ENCODE results near the gene TMEM232.

Gene TMEM232

DNA sequence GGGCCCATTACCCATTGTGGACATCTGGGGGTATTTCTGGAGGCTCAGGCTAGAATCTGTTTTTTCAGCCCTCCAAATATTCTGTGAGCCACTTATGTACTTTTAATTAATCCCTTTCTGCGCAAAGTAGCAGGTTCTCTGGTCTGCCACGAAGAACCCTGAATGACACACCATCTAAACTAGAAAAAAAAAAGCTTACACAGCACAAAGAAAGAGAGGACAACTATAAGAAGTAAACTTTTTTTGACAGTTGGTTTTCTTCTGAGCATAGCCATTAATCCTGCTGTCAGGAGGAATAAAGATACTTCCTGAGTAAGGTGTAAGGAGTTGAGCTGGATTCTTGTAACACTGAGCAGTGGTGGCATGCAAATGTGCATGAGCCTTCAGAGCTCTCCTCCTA is 327.5 kb downstream of the TMEM232 start:
- TF ChIP-seq, protein P1, sequence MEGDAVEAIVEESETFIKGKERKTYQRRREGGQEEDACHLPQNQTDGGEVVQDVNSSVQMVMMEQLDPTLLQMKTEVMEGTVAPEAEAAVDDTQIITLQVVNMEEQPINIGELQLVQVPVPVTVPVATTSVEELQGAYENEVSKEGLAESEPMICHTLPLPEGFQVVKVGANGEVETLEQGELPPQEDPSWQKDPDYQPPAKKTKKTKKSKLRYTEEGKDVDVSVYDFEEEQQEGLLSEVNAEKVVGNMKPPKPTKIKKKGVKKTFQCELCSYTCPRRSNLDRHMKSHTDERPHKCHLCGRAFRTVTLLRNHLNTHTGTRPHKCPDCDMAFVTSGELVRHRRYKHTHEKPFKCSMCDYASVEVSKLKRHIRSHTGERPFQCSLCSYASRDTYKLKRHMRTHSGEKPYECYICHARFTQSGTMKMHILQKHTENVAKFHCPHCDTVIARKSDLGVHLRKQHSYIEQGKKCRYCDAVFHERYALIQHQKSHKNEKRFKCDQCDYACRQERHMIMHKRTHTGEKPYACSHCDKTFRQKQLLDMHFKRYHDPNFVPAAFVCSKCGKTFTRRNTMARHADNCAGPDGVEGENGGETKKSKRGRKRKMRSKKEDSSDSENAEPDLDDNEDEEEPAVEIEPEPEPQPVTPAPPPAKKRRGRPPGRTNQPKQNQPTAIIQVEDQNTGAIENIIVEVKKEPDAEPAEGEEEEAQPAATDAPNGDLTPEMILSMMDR (IDR thresholded peaks at IDR 0.05; ENCODE audit: borderline replicate concordance, insufficient read depth, low read depth, low read length): no peak
- H3K4me3 ChIP-seq (ENCODE audit: low read depth, low read length): no peak overlapping the region

- TF ChIP-seq, protein P1 (IDR thresholded peaks at IDR 0.05; ENCODE audit: borderline replicate concordance, insufficient read depth, low read depth, low read length): no peak
Measured at GRCh38 chr5:110397281-110397680, 329.2 kb downstream of the TMEM232 start.

DNA sequence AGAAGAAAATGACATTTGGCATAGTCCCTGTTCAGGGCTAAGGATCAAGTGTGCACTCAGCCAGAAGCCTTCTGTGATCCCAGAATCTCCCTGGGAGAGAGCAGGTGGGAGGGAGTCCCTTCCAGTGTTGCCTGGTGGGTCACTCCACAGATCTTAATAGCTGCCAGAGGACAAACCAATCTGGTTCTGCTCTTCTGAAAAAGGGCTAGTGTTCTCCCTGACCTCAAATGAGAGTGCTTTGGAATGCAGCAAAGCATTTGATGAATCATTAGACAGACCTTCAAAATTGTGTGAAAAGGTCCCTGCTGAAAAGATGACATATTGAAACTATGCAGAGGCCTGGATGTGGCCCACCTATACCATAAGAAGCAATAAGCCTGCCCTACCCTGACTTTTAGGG is 339.7 kb downstream of the TMEM232 start:
- TF ChIP-seq, protein P1 (IDR thresholded peaks at IDR 0.05; ENCODE audit: borderline replicate concordance, insufficient read depth, low read depth, low read length): no peak

More at GRCh38 chr5:110397281-110397680, 329.2 kb downstream of the TMEM232 start:
- no peak overlapping the region for H3K4me3 ChIP-seq (ENCODE audit: low read depth, low read length)

GRCh38 chr5:110383231-110383630 is 343.2 kb downstream of the TMEM232 start:
- H3K4me3 ChIP-seq (ENCODE audit: low read depth, low read length): no peak overlapping the region
- TF ChIP-seq, protein P1 (IDR thresholded peaks at IDR 0.05; ENCODE audit: borderline replicate concordance, insufficient read depth, low read depth, low read length): no peak

More for the DNA sequence above, 339.7 kb downstream of the TMEM232 start:
- no peak overlapping the region for H3K4me3 ChIP-seq (ENCODE audit: low read depth, low read length)

DNA sequence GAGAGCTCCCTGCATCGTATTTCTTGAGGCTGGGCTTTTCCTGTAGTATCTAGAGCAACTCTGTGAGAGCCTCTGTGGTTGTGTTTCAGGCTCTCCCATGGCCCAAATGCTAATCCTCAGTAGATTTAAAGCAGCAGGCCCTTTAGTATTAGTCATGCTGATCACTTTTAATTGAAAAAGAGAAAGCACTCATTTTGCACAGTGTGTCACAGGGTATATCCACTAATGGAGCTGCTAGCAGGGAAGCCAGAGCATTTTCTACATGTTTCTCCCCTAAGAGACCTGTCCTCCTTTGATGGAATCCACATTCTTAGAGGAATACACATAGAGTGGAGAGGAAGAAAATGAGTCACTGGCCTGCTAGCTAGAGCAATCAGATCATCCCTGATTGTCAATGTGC is 348.5 kb downstream of the TMEM232 start:
- TF ChIP-seq, protein P1 (IDR thresholded peaks at IDR 0.05; ENCODE audit: borderline replicate concordance, insufficient read depth, low read depth, low read length): no peak
- H3K4me3 ChIP-seq (ENCODE audit: low read depth, low read length): no peak overlapping the region

- TF ChIP-seq, protein P1 (IDR thresholded peaks at IDR 0.05; ENCODE audit: borderline replicate concordance, insufficient read depth, low read depth, low read length): no peak
- no peak overlapping the region for H3K4me3 ChIP-seq (ENCODE audit: low read depth, low read length)
Measured at GRCh38 chr5:110377361-110377760, 349.1 kb downstream of the TMEM232 start.

DNA sequence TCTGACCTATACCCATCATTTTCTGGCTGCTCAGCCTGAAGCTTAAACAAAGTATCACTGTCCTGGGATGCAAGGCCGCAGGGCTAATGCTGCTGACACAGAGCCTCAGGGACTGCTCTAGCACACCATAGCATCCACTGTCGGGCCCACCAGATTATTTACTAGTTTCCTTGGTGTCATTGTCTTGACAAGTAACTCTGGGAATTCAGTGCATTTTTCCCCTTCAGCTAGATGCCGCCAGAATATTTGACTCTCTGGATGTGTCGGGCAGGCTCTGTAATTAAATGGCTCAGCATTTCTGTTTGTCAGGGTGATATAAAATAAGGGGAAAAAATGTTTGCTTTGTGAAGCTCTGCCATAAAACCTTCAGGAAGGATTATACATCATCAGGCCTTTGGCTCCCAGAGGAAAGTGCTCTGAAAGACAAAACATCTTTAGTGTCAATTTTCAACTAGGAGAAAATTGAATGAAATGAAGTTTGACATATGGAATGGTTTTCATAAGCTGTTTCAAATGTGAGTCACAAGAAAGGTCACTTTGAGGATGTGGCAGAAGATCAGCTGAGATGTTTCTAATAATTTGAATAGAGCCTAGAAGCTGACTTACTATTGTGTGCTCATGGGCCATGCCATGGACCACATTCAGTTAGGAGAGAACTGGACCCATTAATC is 350.1 kb downstream of the TMEM232 start:
- TF ChIP-seq, protein P1 (IDR thresholded peaks at IDR 0.05; ENCODE audit: borderline replicate concordance, insufficient read depth, low read depth, low read length): no peak
- no peak overlapping the region for H3K4me3 ChIP-seq (ENCODE audit: low read depth, low read length)
